Cardiac fibroblast (primary cell): ENCODE measurements around the gene RBP2.

Experiments used
- DNase-seq, 2 donors: peaks; one replicate each; pipeline versions ENCODE4 v3.0.0 to v3.0.0-alpha.2; 2010; ENCODE audit warnings: low read depth in 2 of 2
- H3K4me3 ChIP-seq, 2 donors: replicated peaks in 1 of 2; 1 replicate in 1 of 2; 2 replicates in 1 of 2; pipeline ENCODE4 v1.5.1; 2011; ENCODE audit warnings: low read depth in 2 of 2, low read length in 2 of 2, mild to moderate bottlenecking in 2 of 2, moderate library complexity in 1 of 2
- CTCF ChIP-seq: IDR thresholded peaks from one replicate; pipeline ENCODE4 v1.5.1; 2011; ENCODE audit warnings: low read depth, mild to moderate bottlenecking, low read length, inconsistent platforms

Gene RBP2

DNA sequence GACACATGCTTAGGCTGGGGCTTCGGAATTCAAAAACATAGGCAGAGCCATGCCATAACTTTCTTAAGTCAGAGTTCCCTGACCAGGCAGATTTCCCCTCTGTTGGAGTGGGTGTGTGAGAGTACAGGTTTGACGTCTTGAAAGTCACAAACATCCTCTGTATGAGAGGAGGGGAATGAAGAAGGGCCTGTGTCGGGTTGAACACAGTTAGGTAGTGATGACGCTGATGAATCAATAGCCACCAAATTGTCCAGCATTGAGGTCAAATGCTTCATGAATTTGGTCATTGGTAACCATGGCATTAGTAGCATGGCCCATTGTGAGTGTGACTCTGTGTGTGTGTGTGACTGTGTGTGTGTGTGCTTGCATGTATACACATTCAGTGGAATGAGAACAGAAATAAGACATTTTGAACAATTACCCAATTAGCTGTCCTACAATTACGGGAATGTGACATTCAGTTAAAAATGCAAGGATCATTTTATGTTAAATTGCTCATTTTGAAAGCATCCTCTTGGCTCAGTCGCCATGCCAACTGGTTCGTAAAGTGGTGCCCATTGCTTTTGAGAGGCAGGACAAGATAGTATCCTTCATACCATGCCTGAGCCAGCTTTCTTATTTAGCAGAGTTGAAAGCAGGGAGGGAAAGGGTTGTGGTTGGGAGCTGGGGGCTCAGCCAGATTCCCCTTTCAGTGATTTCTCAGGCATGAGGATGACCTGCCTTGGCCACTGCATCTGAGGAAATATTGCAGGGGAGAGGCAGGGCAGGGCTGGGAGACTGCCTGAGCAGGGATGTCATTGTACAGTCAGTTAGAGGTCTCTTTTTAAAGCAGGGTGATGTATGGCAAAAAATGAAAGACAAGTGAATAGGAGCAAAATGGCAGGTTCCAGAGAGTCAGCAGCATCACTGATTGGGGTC lies 35.4 kb downstream of the RBP2 start:
- DNase-seq, result no peak
- TF ChIP-seq CTCF, result no peak
- H3K4me3 ChIP-seq, result no peak overlapping the region

GRCh38 chr3:139439278-139439677 lies 37.0 kb downstream of the RBP2 start:
- no peak for TF ChIP-seq CTCF
- DNase-seq, result no peak
- H3K4me3 ChIP-seq, result no peak overlapping the region

- H3K4me3 ChIP-seq, result no peak overlapping the region
- TF ChIP-seq CTCF, result no peak
- DNase-seq, result peak; percentile 82 to 83
Observed at GRCh38 chr3:139434764-139435307, 41.5 kb downstream of the RBP2 start.

- TF ChIP-seq CTCF, result no peak
- DNase-seq, result no peak
- H3K4me3 ChIP-seq, result no peak overlapping the region
Observed at GRCh38 chr3:139434228-139434627, 42.1 kb downstream of the RBP2 start.

DNA sequence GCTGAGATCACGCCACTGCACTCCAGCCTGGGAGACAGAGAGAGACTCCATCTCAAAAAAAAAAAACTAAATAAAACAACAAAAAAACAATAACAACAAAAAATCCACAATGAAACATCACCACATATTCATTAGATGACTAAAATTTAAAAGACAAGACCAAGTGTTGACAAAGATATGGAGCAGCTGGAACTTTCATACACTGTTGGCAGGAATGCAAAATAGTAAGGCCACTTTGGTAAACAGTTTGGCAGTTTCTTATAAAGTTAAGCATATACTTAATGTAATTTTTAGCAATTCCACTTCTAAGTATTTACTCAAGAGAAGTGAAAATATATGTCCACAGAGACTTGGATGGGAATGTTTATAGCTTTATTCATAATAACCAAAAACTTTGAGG lies 43.2 kb downstream of the RBP2 start:
- H3K4me3 ChIP-seq, result no peak overlapping the region
- no peak for TF ChIP-seq CTCF
- DNase-seq, result no peak

DNA sequence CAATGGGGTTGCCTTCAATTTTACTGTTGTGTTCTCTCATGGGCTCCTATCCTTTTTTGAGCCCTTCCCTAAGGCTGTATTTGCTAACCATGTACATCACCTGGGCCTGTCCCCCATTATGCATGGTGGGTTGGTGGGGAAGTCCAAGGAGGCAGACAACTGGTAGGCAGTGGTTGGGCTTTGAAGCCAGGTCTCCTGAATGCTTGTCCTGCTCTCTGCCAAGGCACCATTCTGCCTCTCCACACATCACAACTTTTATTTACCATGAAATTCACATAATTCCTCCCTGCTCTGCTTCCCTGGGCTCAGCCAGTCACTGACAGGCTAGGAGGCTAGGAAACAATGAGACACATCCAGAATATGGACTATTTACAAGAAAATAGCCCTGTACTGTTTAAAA lies 45.8 kb downstream of the RBP2 start:
- no peak overlapping the region for H3K4me3 ChIP-seq
- no peak for TF ChIP-seq CTCF
- no peak for DNase-seq
